ENCODE measurements around the gene PRR5L.
"Not testable (repeated sequence)": the region's sequence is repeated elsewhere in the genome, so short reads cannot be mapped to it uniquely, and the experiment has no call there.

The PRR5L gene

GRCh38 chr11:36483042-36483441, 187.0 kb downstream of the PRR5L start:
- H3K27me3 ChIP-seq (ENCODE audit: control insufficient read depth in 1 of 2, insufficient read depth in 2 of 2, low read length in 2 of 2); H3K4me3 ChIP-seq (ENCODE audit: low read depth in 1 of 2, low read length in 2 of 2); H3K4me1 ChIP-seq (ENCODE audit: control insufficient read depth in 1 of 2, insufficient read depth in 2 of 2, low read length in 2 of 2); H3K27ac ChIP-seq (ENCODE audit: low read depth, low read length); H3K9ac ChIP-seq (ENCODE audit: low read depth in 1 of 2, low read length in 2 of 2); H3K9me3 ChIP-seq (ENCODE audit: control insufficient read depth in 1 of 2, low read length in 2 of 2): not testable (repeated sequence)
- peaks cover 22 to 32% of the 10 kb centered on the region in 2 donors for H3K36me3 ChIP-seq (ENCODE audit: control insufficient read depth in 1 of 2, insufficient read depth in 2 of 2, low read length in 2 of 2)

- Histone ChIP-seq H3K36me3 (ENCODE audit: control insufficient read depth in 1 of 2, insufficient read depth in 2 of 2, low read length in 2 of 2) (peaks cover 32 to 56% of the 10 kb centered on the region in 2 donors), H3K9me3 (ENCODE audit: control insufficient read depth in 1 of 2, low read length in 2 of 2) (no peaks in the 10 kb centered on the region), H3K9ac (ENCODE audit: low read depth in 1 of 2, low read length in 2 of 2) (no peak overlapping the region), H3K27ac (ENCODE audit: low read depth, low read length) (no peak overlapping the region), H3K4me1 (ENCODE audit: control insufficient read depth in 1 of 2, insufficient read depth in 2 of 2, low read length in 2 of 2) (no peaks in the 10 kb centered on the region), H3K27me3 (ENCODE audit: control insufficient read depth in 1 of 2, insufficient read depth in 2 of 2, low read length in 2 of 2) (no peaks in the 10 kb centered on the region), H3K4me3 (ENCODE audit: low read depth in 1 of 2, low read length in 2 of 2) (no peak overlapping the region)
Observed at GRCh38 chr11:36485298-36486002, 189.4 kb downstream of the PRR5L start.

DNA sequence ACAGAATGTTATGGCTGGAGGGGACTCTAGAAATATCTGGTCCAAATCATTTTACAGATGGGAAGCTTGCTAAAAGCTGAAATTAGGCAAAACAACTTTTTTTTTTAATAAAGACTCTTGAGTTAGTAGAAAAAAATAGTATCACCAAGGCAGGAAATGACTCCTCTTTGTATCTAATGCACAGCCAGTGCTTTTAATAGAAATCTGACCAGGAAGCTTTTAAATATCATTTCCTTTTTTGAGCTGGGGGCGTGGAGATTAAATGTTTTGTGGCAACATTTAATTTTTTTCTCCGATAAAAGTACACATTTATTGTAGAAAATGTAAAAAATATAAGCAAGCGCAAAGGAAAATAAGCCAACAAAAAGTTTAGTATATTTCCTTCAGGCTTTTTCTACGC, 191.5 kb downstream of the PRR5L start:
- Histone ChIP-seq H3K4me3 (ENCODE audit: low read depth in 1 of 2, low read length in 2 of 2) (no peak overlapping the region), H3K27ac (ENCODE audit: low read depth, low read length) (no peak overlapping the region), H3K27me3 (ENCODE audit: control insufficient read depth in 1 of 2, insufficient read depth in 2 of 2, low read length in 2 of 2) (no peaks in the 10 kb centered on the region), H3K9ac (ENCODE audit: low read depth in 1 of 2, low read length in 2 of 2) (no peak overlapping the region), H3K9me3 (ENCODE audit: control insufficient read depth in 1 of 2, low read length in 2 of 2) (no peaks in the 10 kb centered on the region), H3K4me1 (ENCODE audit: control insufficient read depth in 1 of 2, insufficient read depth in 2 of 2, low read length in 2 of 2) (no peaks in the 10 kb centered on the region), H3K36me3 (ENCODE audit: control insufficient read depth in 1 of 2, insufficient read depth in 2 of 2, low read length in 2 of 2) (peaks cover 41 to 70% of the 10 kb centered on the region in 2 donors)

DNA sequence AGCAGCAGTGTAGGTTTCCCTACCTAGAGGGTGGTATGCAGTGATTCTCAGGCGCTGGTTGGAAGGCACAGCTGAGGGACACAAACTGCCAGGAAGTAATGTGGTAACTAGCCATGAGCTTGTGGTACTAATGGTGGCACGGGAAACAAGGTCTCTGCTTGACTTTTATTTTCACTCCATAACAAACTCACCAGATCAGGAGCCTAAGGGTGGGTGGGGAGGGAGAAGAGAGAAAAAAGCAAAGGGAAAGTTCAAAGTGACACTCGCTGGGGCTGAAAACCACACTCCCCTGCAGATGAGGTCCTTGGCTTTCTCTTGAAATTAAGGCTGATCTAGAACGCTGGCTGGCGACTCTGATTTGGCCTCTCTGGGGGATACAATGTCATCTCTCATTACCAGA, 192.0 kb downstream of the PRR5L start:
- H3K9me3 ChIP-seq (ENCODE audit: control insufficient read depth in 1 of 2, low read length in 2 of 2), result no peaks in the 10 kb centered on the region
- no peak overlapping the region for H3K4me3 ChIP-seq (ENCODE audit: low read depth in 1 of 2, low read length in 2 of 2)
- no peaks in the 10 kb centered on the region for H3K4me1 ChIP-seq (ENCODE audit: control insufficient read depth in 1 of 2, insufficient read depth in 2 of 2, low read length in 2 of 2)
- no peak overlapping the region for H3K9ac ChIP-seq (ENCODE audit: low read depth in 1 of 2, low read length in 2 of 2)
- H3K36me3 ChIP-seq (ENCODE audit: control insufficient read depth in 1 of 2, insufficient read depth in 2 of 2, low read length in 2 of 2), result peaks cover 41 to 70% of the 10 kb centered on the region in 2 donors
- H3K27me3 ChIP-seq (ENCODE audit: control insufficient read depth in 1 of 2, insufficient read depth in 2 of 2, low read length in 2 of 2), result no peaks in the 10 kb centered on the region
- H3K27ac ChIP-seq (ENCODE audit: low read depth, low read length), result no peak overlapping the region

GRCh38 chr11:36490026-36490806, 194.1 kb downstream of the PRR5L start:
- Histone ChIP-seq H3K9ac (ENCODE audit: low read depth in 1 of 2, low read length in 2 of 2) (no peak overlapping the region), H3K4me3 (ENCODE audit: low read depth in 1 of 2, low read length in 2 of 2) (no peak overlapping the region), H3K27me3 (ENCODE audit: control insufficient read depth in 1 of 2, insufficient read depth in 2 of 2, low read length in 2 of 2) (no peaks in the 10 kb centered on the region), H3K27ac (ENCODE audit: low read depth, low read length) (no peak overlapping the region), H3K9me3 (ENCODE audit: control insufficient read depth in 1 of 2, low read length in 2 of 2) (no peaks in the 10 kb centered on the region), H3K4me1 (ENCODE audit: control insufficient read depth in 1 of 2, insufficient read depth in 2 of 2, low read length in 2 of 2) (no peaks in the 10 kb centered on the region), H3K36me3 (ENCODE audit: control insufficient read depth in 1 of 2, insufficient read depth in 2 of 2, low read length in 2 of 2) (peaks cover 32 to 67% of the 10 kb centered on the region in 2 donors)

GRCh38 chr11:36492724-36493304, 196.7 kb downstream of the PRR5L start:
- Histone ChIP-seq H3K4me1 (ENCODE audit: control insufficient read depth in 1 of 2, insufficient read depth in 2 of 2, low read length in 2 of 2) (no peaks in the 10 kb centered on the region), H3K9ac (ENCODE audit: low read depth in 1 of 2, low read length in 2 of 2) (no peak overlapping the region), H3K27ac (ENCODE audit: low read depth, low read length) (no peak overlapping the region), H3K36me3 (ENCODE audit: control insufficient read depth in 1 of 2, insufficient read depth in 2 of 2, low read length in 2 of 2) (peaks cover 22 to 72% of the 10 kb centered on the region in 2 donors), H3K4me3 (ENCODE audit: low read depth in 1 of 2, low read length in 2 of 2) (no peak overlapping the region), H3K27me3 (ENCODE audit: control insufficient read depth in 1 of 2, insufficient read depth in 2 of 2, low read length in 2 of 2) (no peaks in the 10 kb centered on the region), H3K9me3 (ENCODE audit: control insufficient read depth in 1 of 2, low read length in 2 of 2) (no peaks in the 10 kb centered on the region)

GRCh38 chr11:36493332-36493731, 197.2 kb downstream of the PRR5L start:
- peaks cover 20 to 72% of the 10 kb centered on the region in 2 donors for H3K36me3 ChIP-seq (ENCODE audit: control insufficient read depth in 1 of 2, insufficient read depth in 2 of 2, low read length in 2 of 2)
- H3K9ac ChIP-seq (ENCODE audit: low read depth in 1 of 2, low read length in 2 of 2), result no peak overlapping the region
- no peak overlapping the region for H3K27ac ChIP-seq (ENCODE audit: low read depth, low read length)
- H3K4me3 ChIP-seq (ENCODE audit: low read depth in 1 of 2, low read length in 2 of 2), result no peak overlapping the region
- no peaks in the 10 kb centered on the region for H3K9me3 ChIP-seq (ENCODE audit: control insufficient read depth in 1 of 2, low read length in 2 of 2)
- H3K4me1 ChIP-seq (ENCODE audit: control insufficient read depth in 1 of 2, insufficient read depth in 2 of 2, low read length in 2 of 2), result no peaks in the 10 kb centered on the region
- H3K27me3 ChIP-seq (ENCODE audit: control insufficient read depth in 1 of 2, insufficient read depth in 2 of 2, low read length in 2 of 2), result no peaks in the 10 kb centered on the region

GRCh38 chr11:36498721-36499120, 202.6 kb downstream of the PRR5L start:
- Histone ChIP-seq H3K4me1 (ENCODE audit: control insufficient read depth in 1 of 2, insufficient read depth in 2 of 2, low read length in 2 of 2) (peaks cover 21 to 31% of the 10 kb centered on the region in 2 donors), H3K9ac (ENCODE audit: low read depth in 1 of 2, low read length in 2 of 2) (no peak overlapping the region), H3K27ac (ENCODE audit: low read depth, low read length) (no peak overlapping the region), H3K27me3 (ENCODE audit: control insufficient read depth in 1 of 2, insufficient read depth in 2 of 2, low read length in 2 of 2) (no peaks in the 10 kb centered on the region), H3K9me3 (ENCODE audit: control insufficient read depth in 1 of 2, low read length in 2 of 2) (no peaks in the 10 kb centered on the region), H3K4me3 (ENCODE audit: low read depth in 1 of 2, low read length in 2 of 2) (no peak overlapping the region), H3K36me3 (ENCODE audit: control insufficient read depth in 1 of 2, insufficient read depth in 2 of 2, low read length in 2 of 2) (peaks cover 9 to 57% of the 10 kb centered on the region in 2 donors)

DNA sequence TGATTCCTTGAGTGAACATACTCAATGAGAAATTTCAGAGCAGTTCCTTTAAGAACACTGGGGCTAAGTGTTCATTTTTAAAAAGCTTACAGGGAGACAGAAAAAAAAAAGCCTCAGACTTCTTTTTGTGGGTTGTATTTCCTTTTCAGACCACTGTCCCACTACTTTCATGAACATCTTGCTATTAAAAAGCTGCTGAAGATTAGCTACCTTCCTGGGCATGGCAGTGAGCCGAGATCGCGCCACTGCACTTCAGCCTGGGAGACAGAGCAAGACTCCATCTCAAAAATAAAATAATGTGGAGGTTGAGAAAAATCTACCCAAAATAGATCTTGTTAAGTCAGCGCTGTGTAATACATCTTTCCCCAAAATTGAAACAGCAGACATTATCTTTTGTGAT, 203.2 kb downstream of the PRR5L start:
- Histone ChIP-seq H3K27ac (ENCODE audit: low read depth, low read length) (no peak overlapping the region), H3K9me3 (ENCODE audit: control insufficient read depth in 1 of 2, low read length in 2 of 2) (no peaks in the 10 kb centered on the region), H3K9ac (ENCODE audit: low read depth in 1 of 2, low read length in 2 of 2) (no peak overlapping the region), H3K4me1 (ENCODE audit: control insufficient read depth in 1 of 2, insufficient read depth in 2 of 2, low read length in 2 of 2) (peaks cover 21 to 31% of the 10 kb centered on the region in 2 donors), H3K36me3 (ENCODE audit: control insufficient read depth in 1 of 2, insufficient read depth in 2 of 2, low read length in 2 of 2) (peaks cover 9 to 51% of the 10 kb centered on the region in 2 donors), H3K27me3 (ENCODE audit: control insufficient read depth in 1 of 2, insufficient read depth in 2 of 2, low read length in 2 of 2) (no peaks in the 10 kb centered on the region), H3K4me3 (ENCODE audit: low read depth in 1 of 2, low read length in 2 of 2) (no peak overlapping the region)

- Histone ChIP-seq H3K4me3 (ENCODE audit: low read depth in 1 of 2, low read length in 2 of 2) (no peak overlapping the region), H3K36me3 (ENCODE audit: control insufficient read depth in 1 of 2, insufficient read depth in 2 of 2, low read length in 2 of 2) (peaks cover 9 to 47% of the 10 kb centered on the region in 2 donors), H3K27me3 (ENCODE audit: control insufficient read depth in 1 of 2, insufficient read depth in 2 of 2, low read length in 2 of 2) (no peaks in the 10 kb centered on the region), H3K9me3 (ENCODE audit: control insufficient read depth in 1 of 2, low read length in 2 of 2) (no peaks in the 10 kb centered on the region), H3K27ac (ENCODE audit: low read depth, low read length) (no peak overlapping the region), H3K9ac (ENCODE audit: low read depth in 1 of 2, low read length in 2 of 2) (peak overlapping the region in 1 of 2 donors; percentile 26), H3K4me1 (ENCODE audit: control insufficient read depth in 1 of 2, insufficient read depth in 2 of 2, low read length in 2 of 2) (peaks cover 21 to 31% of the 10 kb centered on the region in 2 donors)
Observed at GRCh38 chr11:36500315-36500721, 204.2 kb downstream of the PRR5L start.
